HUES48 (cell line): Measurements from ENCODE around the gene ISL1.
A peak's percentile ranks its signal among the peaks of the same experiment; 100 is the strongest.

Experiments
- H3K27ac ChIP-seq: one replicate; pipeline ENCODE4 v1.7.0; 2013; ENCODE audit warnings: low read depth, low read length, inconsistent platforms
- H3K27me3 ChIP-seq: 2 replicates; pipeline ENCODE4 v1.6.1; 2013; ENCODE audit warnings: mild to moderate bottlenecking, low read length; ENCODE audit not compliant: control insufficient read depth, insufficient read depth
- H3K36me3 ChIP-seq: 2 replicates; pipeline ENCODE4 v1.6.1; 2013; ENCODE audit warnings: low read length; ENCODE audit not compliant: control insufficient read depth, insufficient read depth
- H3K4me1 ChIP-seq: 2 replicates; pipeline ENCODE4 v1.6.1; 2013; ENCODE audit warnings: mild to moderate bottlenecking, low read length; ENCODE audit not compliant: control insufficient read depth, insufficient read depth
- H3K4me3 ChIP-seq: 2 replicates; pipeline ENCODE4 v1.5.1; 2013; ENCODE audit warnings: mild to moderate bottlenecking, low read depth, low read length
- H3K9ac ChIP-seq: 2 replicates; pipeline ENCODE4 v1.6.1; 2013; ENCODE audit warnings: mild to moderate bottlenecking, low read depth, low read length, moderate library complexity
- H3K9me3 ChIP-seq: 2 replicates; pipeline ENCODE4 v1.6.1; 2013; ENCODE audit warnings: low read length; ENCODE audit not compliant: control insufficient read depth, insufficient read depth

ISL1 gene

DNA sequence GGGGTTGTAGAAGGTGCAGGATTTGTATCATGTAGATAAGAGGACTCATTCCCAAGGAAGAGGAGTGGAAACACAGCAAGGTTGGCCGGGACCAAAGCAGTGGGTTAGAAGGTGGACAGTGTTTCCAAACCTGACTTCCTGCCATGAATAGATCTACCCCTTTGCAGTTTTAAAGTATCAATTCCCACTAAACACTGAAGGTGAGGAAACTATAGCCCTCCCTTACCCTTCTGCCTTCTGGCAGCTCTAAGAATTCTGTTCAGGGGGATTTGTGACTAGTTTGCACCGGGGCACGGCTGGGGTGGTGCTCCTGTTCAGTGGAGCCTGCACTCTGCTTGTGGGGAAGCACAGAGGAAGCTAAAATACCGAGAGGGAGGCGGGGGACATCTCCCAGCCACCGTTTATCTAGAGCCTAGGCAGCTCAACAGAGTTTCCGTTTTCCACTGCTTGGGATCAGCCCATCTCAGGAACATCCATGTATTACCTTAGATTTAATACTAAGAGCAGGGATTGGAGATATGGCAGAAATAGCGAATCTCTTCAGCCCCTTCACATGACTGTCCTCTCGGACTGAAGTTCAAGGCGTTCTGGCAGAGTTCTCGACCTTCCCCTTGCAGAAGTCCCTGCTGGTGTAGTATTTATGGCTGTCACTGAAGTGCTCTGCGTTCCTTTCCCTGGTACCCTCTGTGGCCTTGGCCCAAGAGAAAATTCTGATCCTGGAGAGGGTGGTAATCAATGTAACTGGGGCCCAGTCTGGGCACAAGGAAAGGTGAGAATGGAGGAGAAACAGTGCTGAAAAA, 5.4 kb downstream of the ISL1 start:
- H3K9ac ChIP-seq, result no peak overlapping the region
- H3K36me3 ChIP-seq, result no peaks in the 10 kb centered on the region
- H3K4me3 ChIP-seq, result peak overlapping the region; percentile 29
- H3K27ac ChIP-seq, result no peak overlapping the region
- H3K27me3 ChIP-seq, result peaks cover 100% of the 10 kb centered on the region
- H3K4me1 ChIP-seq, result peaks cover 80% of the 10 kb centered on the region
- no peaks in the 10 kb centered on the region for H3K9me3 ChIP-seq

DNA sequence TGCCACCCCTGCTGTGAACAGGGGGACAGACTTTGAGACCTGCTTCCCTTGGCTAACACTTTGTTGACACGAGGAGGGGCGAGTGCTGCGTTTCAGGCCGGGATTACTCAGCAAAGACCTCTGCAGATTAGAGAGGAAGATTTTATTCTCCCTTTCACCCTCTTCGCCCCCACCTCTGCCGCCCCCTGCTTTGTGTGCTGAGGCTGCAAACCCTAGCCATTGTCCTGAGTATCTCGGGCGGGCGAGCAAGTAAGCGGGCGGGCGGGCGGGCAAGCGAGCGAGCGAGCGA, 6.0 kb downstream of the ISL1 start:
- no peaks in the 10 kb centered on the region for H3K9me3 ChIP-seq
- H3K27ac ChIP-seq, result no peak overlapping the region
- peak overlapping the region; percentile 60 for H3K4me3 ChIP-seq
- H3K27me3 ChIP-seq, result peaks cover 100% of the 10 kb centered on the region
- H3K36me3 ChIP-seq, result no peaks in the 10 kb centered on the region
- no peak overlapping the region for H3K9ac ChIP-seq
- H3K4me1 ChIP-seq, result peaks cover 80% of the 10 kb centered on the region

DNA sequence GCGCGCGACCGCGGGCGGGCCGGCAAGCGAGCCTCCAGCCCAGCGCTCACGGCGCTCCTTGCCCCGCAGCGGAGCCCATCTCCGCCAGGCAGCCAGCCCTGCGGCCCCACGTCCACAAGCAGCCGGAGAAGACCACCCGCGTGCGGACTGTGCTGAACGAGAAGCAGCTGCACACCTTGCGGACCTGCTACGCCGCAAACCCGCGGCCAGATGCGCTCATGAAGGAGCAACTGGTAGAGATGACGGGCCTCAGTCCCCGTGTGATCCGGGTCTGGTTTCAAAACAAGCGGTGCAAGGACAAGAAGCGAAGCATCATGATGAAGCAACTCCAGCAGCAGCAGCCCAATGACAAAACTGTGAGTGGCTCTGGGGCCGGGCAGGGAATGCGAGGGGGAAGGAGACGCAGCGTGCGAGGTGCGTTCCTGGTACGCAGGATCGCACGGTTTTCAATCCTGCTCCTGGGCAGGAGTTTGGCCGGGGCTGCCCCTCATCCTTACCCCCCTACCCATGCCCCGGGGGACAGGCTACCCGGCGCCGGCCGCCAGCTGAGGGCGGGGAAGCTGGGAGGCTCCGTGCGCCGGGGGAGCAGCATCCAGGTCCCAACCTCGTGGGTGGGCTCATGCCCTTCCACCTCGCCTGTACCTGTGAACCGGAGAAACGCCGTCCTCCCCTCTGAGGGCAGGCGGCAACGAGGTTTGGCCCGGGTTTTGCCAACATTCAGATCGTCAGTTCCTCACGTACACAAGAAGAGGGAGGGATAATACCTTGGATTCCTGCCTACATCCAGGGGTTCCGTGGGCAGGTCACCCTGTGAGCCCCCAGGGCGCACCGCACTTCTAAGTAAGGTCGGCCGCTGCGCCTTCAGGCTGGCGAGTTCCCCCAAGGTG, 6.6 kb downstream of the ISL1 start:
- Histone ChIP-seq H3K4me3 (peak overlapping the region; percentile 60), H3K9me3 (no peaks in the 10 kb centered on the region), H3K27me3 (peaks cover 100% of the 10 kb centered on the region), H3K27ac (no peak overlapping the region), H3K36me3 (no peaks in the 10 kb centered on the region), H3K9ac (no peak overlapping the region), H3K4me1 (peaks cover 79% of the 10 kb centered on the region)

DNA sequence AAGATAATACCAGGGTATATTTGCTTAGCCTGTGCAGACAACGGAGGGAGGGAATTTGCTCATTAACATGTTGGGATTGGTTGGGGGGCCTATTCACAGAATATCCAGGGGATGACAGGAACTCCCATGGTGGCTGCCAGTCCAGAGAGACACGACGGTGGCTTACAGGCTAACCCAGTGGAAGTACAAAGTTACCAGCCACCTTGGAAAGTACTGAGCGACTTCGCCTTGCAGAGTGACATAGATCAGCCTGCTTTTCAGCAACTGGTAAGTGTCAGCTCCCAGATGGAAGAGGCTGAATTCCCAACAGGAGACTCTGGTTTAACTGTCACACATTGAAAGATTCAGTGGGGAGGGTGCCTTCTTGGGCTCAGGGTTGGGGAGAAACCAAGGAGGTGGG, 7.9 kb downstream of the ISL1 start:
- Histone ChIP-seq H3K36me3 (no peaks in the 10 kb centered on the region), H3K4me3 (no peak overlapping the region), H3K4me1 (peaks cover 79% of the 10 kb centered on the region), H3K27ac (no peak overlapping the region), H3K27me3 (peaks cover 100% of the 10 kb centered on the region), H3K9me3 (no peaks in the 10 kb centered on the region), H3K9ac (no peak overlapping the region)

DNA sequence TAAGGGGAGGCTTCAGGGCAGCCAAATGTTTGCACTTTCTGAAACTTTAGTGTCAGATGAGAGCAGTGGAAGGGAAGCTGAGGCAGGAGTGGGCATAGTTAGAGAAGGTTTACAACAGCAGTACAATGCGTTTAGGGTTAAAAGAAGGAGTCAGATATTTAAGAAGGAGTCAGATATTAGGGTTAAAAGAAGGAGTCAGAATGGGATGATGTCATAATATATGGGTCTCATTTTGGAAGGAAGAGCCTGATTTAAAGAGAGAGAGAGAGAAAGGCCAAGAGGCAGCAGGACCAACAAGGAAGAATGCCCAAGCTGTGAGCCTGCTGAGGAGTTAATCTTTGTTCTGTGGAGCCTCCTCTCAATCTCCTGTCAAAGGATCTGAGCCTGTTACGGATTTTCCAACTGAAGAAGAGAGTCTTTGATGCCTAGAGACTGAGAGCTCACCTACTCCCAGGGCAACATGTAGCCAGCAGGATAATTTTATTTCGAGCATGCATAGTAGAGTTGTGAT, 9.5 kb downstream of the ISL1 start:
- Histone ChIP-seq H3K9ac (no peak overlapping the region), H3K27ac (no peak overlapping the region), H3K4me3 (no peak overlapping the region), H3K4me1 (peaks cover 86% of the 10 kb centered on the region), H3K36me3 (no peaks in the 10 kb centered on the region), H3K27me3 (peaks cover 100% of the 10 kb centered on the region), H3K9me3 (no peaks in the 10 kb centered on the region)

DNA sequence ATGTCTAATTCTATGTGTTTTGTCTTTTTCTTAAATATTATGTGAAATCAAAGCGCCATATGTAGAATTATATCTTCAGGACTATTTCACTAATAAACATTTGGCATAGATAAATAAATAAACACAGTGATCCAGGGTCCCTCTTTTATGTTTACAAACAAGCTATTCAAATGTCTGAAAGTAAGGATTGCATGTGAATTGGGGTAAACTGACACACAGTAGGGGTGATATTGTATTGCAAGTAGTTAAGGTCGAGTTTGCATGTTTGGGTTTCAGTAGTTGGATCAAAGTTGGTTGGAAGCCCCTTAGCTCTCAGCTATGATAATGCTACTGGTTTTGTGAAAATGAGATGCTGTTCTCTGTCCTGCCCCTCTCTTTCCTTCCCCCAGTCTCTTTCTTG, 11.4 kb downstream of the ISL1 start:
- no peak overlapping the region for H3K27ac ChIP-seq
- no peaks in the 10 kb centered on the region for H3K9me3 ChIP-seq
- peaks cover 100% of the 10 kb centered on the region for H3K27me3 ChIP-seq
- peaks cover 90% of the 10 kb centered on the region for H3K4me1 ChIP-seq
- no peak overlapping the region for H3K9ac ChIP-seq
- no peak overlapping the region for H3K4me3 ChIP-seq
- H3K36me3 ChIP-seq, result no peaks in the 10 kb centered on the region

DNA sequence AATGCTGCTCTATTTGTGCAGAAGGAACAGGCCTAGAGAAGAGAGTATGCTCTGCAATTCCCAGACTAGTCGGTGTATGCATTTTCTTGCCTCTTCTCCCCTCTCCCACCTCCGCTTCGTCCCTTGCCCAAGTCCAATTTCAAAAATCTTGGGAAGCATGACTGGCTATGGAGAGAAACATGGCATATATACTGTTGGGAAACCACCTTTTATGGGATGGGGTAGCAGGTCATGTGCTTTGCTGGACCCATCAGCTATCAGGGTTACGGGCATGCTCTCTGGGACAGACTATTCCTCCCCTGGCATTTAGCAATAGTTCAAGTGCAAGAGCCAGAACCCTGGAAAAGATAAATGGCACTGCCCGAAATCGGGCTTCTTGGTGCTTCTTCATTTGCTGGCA, 12.0 kb downstream of the ISL1 start:
- Histone ChIP-seq H3K4me3 (peak overlapping the region; percentile 2; the same call in 1 of the 2 replicates), H3K4me1 (peaks cover 93% of the 10 kb centered on the region), H3K27ac (no peak overlapping the region), H3K27me3 (peaks cover 100% of the 10 kb centered on the region), H3K36me3 (no peaks in the 10 kb centered on the region), H3K9me3 (no peaks in the 10 kb centered on the region), H3K9ac (no peak overlapping the region)

DNA sequence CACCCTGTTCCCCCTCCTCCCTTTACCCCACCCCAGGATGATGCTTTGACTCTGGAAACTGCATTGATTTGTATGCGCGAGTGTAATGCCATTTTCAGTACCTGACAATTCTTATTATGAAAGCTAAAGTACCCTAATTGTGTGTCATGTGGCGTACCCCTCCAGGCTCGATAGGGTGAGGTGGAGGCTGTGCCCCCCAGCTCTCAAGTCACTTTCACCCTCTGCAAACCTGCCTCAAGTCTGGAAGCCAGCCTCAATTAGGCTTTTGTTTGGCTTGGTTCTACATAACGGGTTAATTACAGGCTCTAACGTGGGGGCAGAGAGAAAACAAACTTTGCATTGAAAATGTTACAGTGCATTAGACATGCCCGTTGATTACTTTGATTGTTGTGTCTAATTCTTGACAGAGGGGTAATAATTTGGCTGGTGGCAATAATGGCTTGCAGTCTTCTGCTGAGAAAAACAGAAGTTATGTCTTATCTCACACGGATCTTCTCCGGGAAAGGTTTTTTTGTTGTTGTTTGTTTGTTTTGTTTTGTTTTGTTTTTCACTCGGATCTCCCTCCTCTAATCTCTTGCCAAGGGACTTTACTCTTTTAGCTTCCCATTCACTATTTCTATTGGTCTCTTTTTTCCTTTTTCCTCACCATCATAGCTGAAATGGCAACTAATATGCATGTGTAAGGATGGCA, 12.6 kb downstream of the ISL1 start:
- Histone ChIP-seq H3K27me3 (peaks cover 100% of the 10 kb centered on the region), H3K36me3 (no peaks in the 10 kb centered on the region), H3K4me1 (peaks cover 91% of the 10 kb centered on the region), H3K27ac (no peak overlapping the region), H3K9ac (no peak overlapping the region), H3K4me3 (no peak overlapping the region; the same call in 1 of the 2 replicates), H3K9me3 (no peaks in the 10 kb centered on the region)

DNA sequence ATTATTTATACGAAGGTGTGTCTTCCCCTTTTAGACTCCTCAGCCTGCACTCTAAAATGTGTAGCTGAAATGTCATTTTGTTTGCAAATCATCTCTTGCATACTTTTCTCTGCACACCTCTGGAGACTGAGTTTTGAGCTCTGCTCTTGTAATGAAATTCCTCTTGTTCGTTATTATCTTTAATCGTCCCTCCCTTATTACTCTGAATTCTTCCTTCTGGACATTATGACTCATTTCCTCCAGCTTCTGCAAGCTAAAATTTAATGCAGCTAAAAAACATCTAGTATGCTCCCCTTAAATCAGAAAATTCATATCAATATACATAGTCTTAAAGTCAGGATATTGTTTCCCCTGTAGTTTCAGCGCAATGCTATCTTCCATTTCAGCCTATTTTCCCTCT, 13.5 kb downstream of the ISL1 start:
- Histone ChIP-seq H3K36me3 (no peaks in the 10 kb centered on the region), H3K4me1 (peaks cover 82% of the 10 kb centered on the region), H3K27ac (no peak overlapping the region), H3K9ac (no peak overlapping the region), H3K27me3 (peaks cover 100% of the 10 kb centered on the region), H3K4me3 (no peak overlapping the region), H3K9me3 (no peaks in the 10 kb centered on the region)

DNA sequence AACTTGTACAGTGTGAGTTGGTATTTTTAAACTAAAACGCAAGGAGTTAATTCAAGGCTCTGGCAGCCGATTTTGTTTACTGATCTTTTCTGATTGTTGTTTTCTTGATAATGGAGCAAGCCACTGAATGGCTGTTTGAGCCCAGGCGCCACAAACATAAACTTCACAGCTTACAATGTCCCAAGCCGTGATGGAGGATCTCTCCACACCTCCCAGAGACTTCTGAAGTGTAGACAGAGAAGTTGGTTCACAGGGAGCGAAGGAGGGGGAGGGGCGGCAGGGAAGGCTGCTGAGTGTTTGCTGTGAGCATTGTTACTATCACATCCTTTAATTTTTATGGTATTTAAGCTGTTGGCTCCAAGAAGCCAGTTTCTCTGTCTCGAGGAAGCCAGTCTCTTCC, 14.7 kb downstream of the ISL1 start:
- Histone ChIP-seq H3K27me3 (peaks cover 98% of the 10 kb centered on the region), H3K4me3 (no peak overlapping the region), H3K9me3 (no peaks in the 10 kb centered on the region), H3K9ac (no peak overlapping the region), H3K36me3 (no peaks in the 10 kb centered on the region), H3K27ac (no peak overlapping the region), H3K4me1 (peaks cover 71% of the 10 kb centered on the region)
